Choroid plexus epithelial cell (primary cell): ENCODE data around the gene TICAM1.

Source experiments
- DNase-seq: peaks from one replicate; pipeline ENCODE4 v3.0.0-alpha.2; 2010; ENCODE audit warnings: low read depth
- H3K4me3 ChIP-seq: 2 replicates; pipeline ENCODE4 v1.5.1; 2011; ENCODE audit warnings: low read depth, mild to moderate bottlenecking, control low read depth, low read length, moderate library complexity
- TF ChIP-seq, protein P1 (sequence below): conservative IDR thresholded peaks from 2 replicates; pipeline ENCODE4 v1.5.1; 2011; ENCODE audit warnings: low read depth, mild to moderate bottlenecking, control low read depth, inconsistent platforms, low read length, moderate library complexity

TICAM1 gene

DNA sequence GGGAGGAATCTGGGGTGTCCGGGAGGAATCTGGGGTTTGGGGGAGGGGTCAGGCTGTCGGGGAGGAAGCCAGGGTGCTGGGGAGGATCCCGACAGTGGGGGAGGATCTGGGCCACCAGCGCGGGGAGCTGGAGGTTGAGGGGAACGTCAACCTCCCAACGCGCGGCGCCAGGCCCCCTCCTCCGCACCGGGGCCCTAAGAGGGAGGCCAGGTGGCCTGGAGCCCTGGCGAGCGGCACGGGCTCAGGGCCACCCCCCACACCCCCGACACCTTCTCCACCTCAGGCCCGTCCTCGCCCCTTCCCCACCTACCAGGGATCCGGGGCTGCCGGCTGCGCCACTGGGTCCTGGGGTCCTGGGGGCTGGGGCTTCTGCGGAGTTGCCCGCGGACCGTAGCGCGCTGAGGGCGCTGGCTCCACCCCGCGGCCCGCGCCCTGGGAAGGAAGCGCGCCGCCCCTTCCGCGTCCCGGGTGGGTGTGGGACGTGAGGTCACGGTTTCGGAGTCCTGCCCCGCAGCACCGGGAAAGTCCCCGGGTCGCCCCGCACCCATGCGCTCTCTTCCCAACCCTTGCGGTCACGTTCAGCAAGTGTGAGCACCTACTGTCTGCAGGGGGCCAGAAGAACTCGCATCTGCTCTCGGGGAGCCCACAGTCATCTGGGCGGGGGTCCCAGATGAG is at the start of gene TICAM1:
TICAM1 (minus strand) TSS at position 409 of the 675 bp plus-strand sequence. CDS start 13,335 bp downstream, outside the sequence.
- TF ChIP-seq, protein P1, sequence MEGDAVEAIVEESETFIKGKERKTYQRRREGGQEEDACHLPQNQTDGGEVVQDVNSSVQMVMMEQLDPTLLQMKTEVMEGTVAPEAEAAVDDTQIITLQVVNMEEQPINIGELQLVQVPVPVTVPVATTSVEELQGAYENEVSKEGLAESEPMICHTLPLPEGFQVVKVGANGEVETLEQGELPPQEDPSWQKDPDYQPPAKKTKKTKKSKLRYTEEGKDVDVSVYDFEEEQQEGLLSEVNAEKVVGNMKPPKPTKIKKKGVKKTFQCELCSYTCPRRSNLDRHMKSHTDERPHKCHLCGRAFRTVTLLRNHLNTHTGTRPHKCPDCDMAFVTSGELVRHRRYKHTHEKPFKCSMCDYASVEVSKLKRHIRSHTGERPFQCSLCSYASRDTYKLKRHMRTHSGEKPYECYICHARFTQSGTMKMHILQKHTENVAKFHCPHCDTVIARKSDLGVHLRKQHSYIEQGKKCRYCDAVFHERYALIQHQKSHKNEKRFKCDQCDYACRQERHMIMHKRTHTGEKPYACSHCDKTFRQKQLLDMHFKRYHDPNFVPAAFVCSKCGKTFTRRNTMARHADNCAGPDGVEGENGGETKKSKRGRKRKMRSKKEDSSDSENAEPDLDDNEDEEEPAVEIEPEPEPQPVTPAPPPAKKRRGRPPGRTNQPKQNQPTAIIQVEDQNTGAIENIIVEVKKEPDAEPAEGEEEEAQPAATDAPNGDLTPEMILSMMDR = no peak
- peak; percentile 56 for DNase-seq

DNA sequence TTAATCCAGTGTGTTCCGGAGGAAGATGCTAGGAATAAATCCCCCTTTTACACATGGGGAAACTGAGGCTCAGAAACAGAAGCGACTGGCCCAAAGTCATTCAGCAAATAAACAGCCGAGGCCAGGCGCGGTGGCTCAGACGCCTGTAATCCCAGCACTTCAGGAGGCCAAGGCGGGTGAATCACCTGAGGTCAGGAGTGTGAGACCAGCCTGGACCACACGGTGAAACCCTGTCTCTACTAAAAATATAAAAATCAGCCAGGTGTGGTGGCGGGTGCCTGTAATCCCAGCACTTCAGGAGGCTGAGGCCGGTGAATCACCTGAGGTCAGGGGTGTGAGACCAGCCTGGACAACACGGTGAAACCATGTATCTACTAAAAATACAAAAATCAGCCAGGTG is 47.5 kb upstream of the TICAM1 start:
- TF ChIP-seq, protein P1 = no peak
- DNase-seq = no peak
- H3K4me3 ChIP-seq = no peak overlapping the region

More for the DNA sequence above, at the start of gene TICAM1:
- peak within 1 kb of the TSS; percentile 89 for H3K4me3 ChIP-seq

DNA sequence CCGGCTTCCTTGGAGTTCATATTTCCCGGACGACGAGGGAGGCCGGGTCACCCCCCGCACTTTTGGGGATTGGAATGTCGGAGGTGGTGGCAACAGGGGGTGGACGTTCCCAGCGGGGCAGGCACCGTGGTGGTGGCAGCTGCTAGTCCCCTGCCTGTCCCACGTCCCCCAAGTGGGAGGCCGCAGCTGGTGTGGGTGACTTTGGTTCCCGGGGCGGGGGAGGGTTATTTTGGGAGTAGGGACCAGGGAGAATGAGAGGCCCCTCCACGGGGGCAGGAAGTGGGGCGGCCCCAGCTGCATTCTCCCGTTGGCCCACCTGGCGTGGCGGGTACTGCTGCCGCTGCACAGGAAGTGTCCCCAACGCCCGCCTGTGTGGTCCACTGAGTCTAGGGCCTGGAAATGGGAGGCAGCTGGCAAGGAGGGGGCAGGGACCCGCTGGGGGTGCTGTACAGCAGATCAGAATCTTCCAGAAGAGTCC is 47.0 kb upstream of the TICAM1 start:
- DNase-seq = no peak
- no peak overlapping the region for H3K4me3 ChIP-seq
- TF ChIP-seq, protein P1 = no peak

DNA sequence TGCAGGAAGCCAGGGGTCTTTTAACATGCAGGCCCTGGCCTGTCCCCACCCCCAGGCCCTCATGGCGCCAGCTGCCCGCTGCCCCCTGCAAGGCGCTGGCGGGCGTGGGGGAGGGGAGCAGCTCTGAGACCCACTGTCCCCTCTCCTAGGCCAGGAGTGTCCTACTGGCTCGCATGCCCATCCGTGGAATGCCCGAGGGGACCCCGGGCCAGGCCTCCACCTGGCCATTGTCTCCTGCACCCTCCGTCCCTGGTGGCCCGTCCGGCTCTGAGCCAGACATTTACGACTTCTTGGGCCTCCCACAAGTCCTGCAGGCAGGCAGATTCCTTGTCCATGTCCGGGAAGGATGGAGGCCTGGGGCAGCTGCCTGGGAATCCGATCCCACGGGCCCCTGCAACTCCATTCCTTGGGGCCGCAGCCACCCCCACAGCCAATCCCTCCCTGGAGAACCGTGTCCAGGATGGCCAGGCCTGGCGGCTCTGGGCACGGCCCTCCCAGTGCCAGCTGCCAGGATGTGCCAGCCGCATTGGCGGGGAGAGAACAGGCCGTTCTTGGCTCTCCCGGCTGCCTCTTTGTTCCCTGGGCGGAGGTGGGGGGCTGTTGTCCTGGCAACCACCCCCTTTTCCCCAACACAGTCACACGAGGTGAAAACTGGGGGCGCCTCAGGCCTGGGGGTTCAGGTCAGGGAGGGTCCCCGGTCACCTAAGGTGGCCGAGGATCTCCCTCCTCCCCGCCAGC is 46.4 kb upstream of the TICAM1 start:
- no peak overlapping the region for H3K4me3 ChIP-seq
- TF ChIP-seq, protein P1 = no peak
- DNase-seq = no peak

DNA sequence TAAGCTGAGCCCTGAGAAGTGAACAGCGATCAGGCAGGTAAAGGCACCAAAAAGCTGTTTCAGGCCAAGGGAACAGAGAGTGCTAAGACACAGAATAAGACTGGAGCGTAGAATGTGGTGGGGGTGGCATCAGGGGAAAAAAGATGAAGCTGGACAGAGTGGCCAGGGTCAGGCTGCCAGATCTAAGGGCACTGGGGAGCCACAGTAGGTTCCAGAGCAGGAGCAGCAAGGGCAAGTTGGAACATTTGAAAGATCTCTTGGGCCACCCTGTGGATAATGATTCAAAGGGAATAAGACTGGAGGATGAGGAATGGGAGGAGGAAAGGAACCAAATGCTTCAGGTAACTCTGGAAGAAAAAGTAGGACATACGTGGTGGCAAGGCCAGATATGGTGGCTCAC is 42.4 kb upstream of the TICAM1 start:
- TF ChIP-seq, protein P1 = no peak
- no peak for DNase-seq
- no peak overlapping the region for H3K4me3 ChIP-seq

DNA sequence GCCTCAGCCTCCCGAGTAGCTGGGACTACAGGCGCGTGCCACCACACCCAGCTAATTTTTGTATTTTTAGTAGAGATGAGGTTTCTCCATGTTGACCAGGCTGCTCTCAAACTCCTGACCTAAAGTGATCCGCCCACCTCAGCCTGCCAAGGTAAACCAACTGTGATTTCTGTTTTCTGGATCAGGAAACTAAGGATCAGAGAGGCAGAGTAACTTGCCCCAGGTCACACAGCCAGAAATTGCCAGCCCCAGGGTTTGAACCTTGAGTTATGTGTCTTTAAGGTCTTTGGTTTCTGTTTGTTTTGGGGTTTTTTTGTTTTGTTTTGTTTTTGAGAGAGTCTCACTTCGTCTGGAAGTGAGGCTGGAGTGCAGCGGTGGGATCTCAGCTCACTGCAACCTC is 40.2 kb upstream of the TICAM1 start:
- TF ChIP-seq, protein P1 = no peak
- H3K4me3 ChIP-seq = no peak overlapping the region
- DNase-seq = no peak
